GM23338 (cell line): ENCODE results near the gene KIF17. TPM values are rescaled to one million over a fixed set of nuclear protein-coding genes. Genes with fewer than 3 reads are reported as not detected.

ENCODE experiments used
- ATAC-seq: fragments of 200-7000 bp; cut with Tn5 transposase; 3 replicates; pipeline ENCODE4 v1.9.1; 2020
- DNase-seq: peaks from one replicate; pipeline ENCODE4 v3.0.0-alpha.2; 2015; ENCODE audit warnings: low spot score
- H2AFZ ChIP-seq: fragments of 200-600 bp; sonication (generic); 2 replicates; pipeline ENCODE4 v1.8.0; 2016; ENCODE audit warnings: antibody characterized with exemption, mild to moderate bottlenecking, moderate library complexity
- H3F3A ChIP-seq: fragments of 200-600 bp; sonication (generic); replicated peaks from 2 replicates; pipeline ENCODE4 v1.8.0; 2017; ENCODE audit warnings: antibody characterized with exemption, mixed run types, low read depth
- H3K27ac ChIP-seq: fragments of 200-600 bp; sonication (generic); 2 replicates; pipeline ENCODE4 v1.6.1; 2016; ENCODE audit warnings: low read depth
- H3K27me3 ChIP-seq: fragments of 200-600 bp; sonication (generic); 2 replicates; pipeline ENCODE4 v1.8.0; 2016; ENCODE audit warnings: mild to moderate bottlenecking, mixed run types, moderate library complexity; ENCODE audit not compliant: insufficient read depth
- H3K36me3 ChIP-seq: fragments of 200-600 bp; sonication (generic); 2 replicates; pipeline ENCODE4 v1.8.0; 2016; ENCODE audit warnings: mild to moderate bottlenecking; ENCODE audit not compliant: insufficient read depth
- H3K4me1 ChIP-seq: fragments of 200-600 bp; sonication (generic); 2 replicates; pipeline ENCODE4 v1.8.0; 2016; ENCODE audit warnings: mild to moderate bottlenecking, moderate library complexity; ENCODE audit not compliant: insufficient read depth
- H3K4me2 ChIP-seq: fragments of 200-600 bp; sonication (generic); 2 replicates; pipeline ENCODE4 v1.7.1; 2017; ENCODE audit warnings: mixed run types
- H3K4me3 ChIP-seq: fragments of 200-600 bp; sonication (generic); 2 replicates; pipeline ENCODE4 v1.6.1; 2016; ENCODE audit warnings: mixed run types
- H3K79me2 ChIP-seq: fragments of 200-600 bp; sonication (generic); replicated peaks from 2 replicates; pipeline ENCODE4 v1.8.0; 2017; ENCODE audit warnings: mild to moderate bottlenecking; ENCODE audit not compliant: insufficient read depth
- H3K9me2 ChIP-seq: fragments of 200-600 bp; sonication (generic); 2 replicates; pipeline ENCODE4 v1.8.0; 2017; ENCODE audit not compliant: insufficient read depth
- H4K20me1 ChIP-seq: fragments of 200-600 bp; sonication (generic); replicated peaks from 2 replicates; pipeline ENCODE4 v1.8.0; 2017; ENCODE audit warnings: mild to moderate bottlenecking; ENCODE audit not compliant: insufficient read depth
- H3K27ac Mint-ChIP-seq: 2 replicates; pipeline ENCODE4 v1.8.0; 2020; ENCODE audit warnings: inconsistent platforms, mild to moderate bottlenecking, moderate library complexity, mixed read lengths
- H3K27me3 Mint-ChIP-seq: 3 replicates; pipeline ENCODE4 v1.8.0; 2022; ENCODE audit warnings: low read depth, mild to moderate bottlenecking, moderate library complexity, mixed read lengths, inconsistent platforms; ENCODE audit not compliant: insufficient read depth, poor library complexity
- H3K36me3 Mint-ChIP-seq: 3 replicates; pipeline ENCODE4 v1.8.0; 2021; ENCODE audit warnings: low read depth, mild to moderate bottlenecking, inconsistent platforms, moderate library complexity, mixed read lengths
- H3K4me1 Mint-ChIP-seq: 3 replicates; pipeline ENCODE4 v1.8.0; 2020; ENCODE audit warnings: mild to moderate bottlenecking, inconsistent platforms, mixed read lengths
- H3K4me3 Mint-ChIP-seq: 3 replicates; pipeline ENCODE4 v1.8.0; 2021; ENCODE audit warnings: moderate library complexity, mild to moderate bottlenecking, inconsistent platforms, mixed read lengths
- H3K9me3 Mint-ChIP-seq: 3 replicates; pipeline ENCODE4 v1.8.0; 2020; ENCODE audit warnings: moderate library complexity, mild to moderate bottlenecking, inconsistent platforms, mixed read lengths
- CREB1 ChIP-seq: fragments of 250-450 bp; sonication (Bioruptor Pico); IDR thresholded peaks from 2 replicates; pipeline ENCODE4 v1.5.0; 2020; ENCODE audit warnings: low read depth, mild to moderate bottlenecking, moderate library complexity
- EZH2phosphoT487 ChIP-seq: fragments of 200-600 bp; sonication (generic); IDR thresholded peaks from one replicate; pipeline ENCODE4 v1.8.1; 2018; ENCODE audit warnings: antibody characterized with exemption; ENCODE audit not compliant: unreplicated experiment
- JUNB ChIP-seq: IDR thresholded peaks from one replicate; pipeline ENCODE4 v1.6.1; 2016; ENCODE audit warnings: antibody characterized with exemption; ENCODE audit not compliant: unreplicated experiment
- POLR2AphosphoS5 ChIP-seq: IDR thresholded peaks from 2 replicates; pipeline ENCODE4 v1.6.1; 2016; ENCODE audit warnings: antibody characterized with exemption, low read depth
- ZNF114 ChIP-seq: fragments of 250-450 bp; sonication (Bioruptor Pico); IDR thresholded peaks from 2 replicates; pipeline ENCODE4 v1.5.0; 2020; ENCODE audit warnings: mild to moderate bottlenecking, moderate library complexity
- polyA plus RNA-seq: library from polyadenylated mRNA; unstranded; fragments of >200 nt; fragmentation: Nextera tagmentation; extraction: Ambion mirVana; gene quantifications from 2 replicates; pipeline ENCODE4 v1.2.1, GENCODE V29; 2016
- total RNA-seq: library from RNA; depleted of rRNA; stranded (reverse); fragments of >200 nt; shearing (Covaris generic); gene quantifications from 2 replicates; pipeline ENCODE4 v1.2.3, GENCODE V29; 2014
- TF ChIP-seq, protein P1 (sequence below): fragments of 250-450 bp; sonication (Bioruptor Pico); IDR thresholded peaks from 2 replicates; pipeline ENCODE4 v1.5.0; 2020; ENCODE audit warnings: mild to moderate bottlenecking, moderate library complexity
- TF ChIP-seq, protein P2 (sequence below), 2 experiments: fragments of 200-600 bp in 1 of 2; sonication (generic) in 1 of 2; conservative IDR thresholded peaks; 2 replicates each; pipeline versions ENCODE4 v1.5.1 to v1.6.1; 2016 to 2017; ENCODE audit warnings: antibody characterized with exemption in 2 of 2, low read depth in 2 of 2, mild to moderate bottlenecking in 2 of 2, moderate library complexity in 1 of 2

Gene KIF17
- total and polyA plus RNA-seq, 2 experiments from 2014 or later = 5.9 to 18.6 TPM

DNA sequence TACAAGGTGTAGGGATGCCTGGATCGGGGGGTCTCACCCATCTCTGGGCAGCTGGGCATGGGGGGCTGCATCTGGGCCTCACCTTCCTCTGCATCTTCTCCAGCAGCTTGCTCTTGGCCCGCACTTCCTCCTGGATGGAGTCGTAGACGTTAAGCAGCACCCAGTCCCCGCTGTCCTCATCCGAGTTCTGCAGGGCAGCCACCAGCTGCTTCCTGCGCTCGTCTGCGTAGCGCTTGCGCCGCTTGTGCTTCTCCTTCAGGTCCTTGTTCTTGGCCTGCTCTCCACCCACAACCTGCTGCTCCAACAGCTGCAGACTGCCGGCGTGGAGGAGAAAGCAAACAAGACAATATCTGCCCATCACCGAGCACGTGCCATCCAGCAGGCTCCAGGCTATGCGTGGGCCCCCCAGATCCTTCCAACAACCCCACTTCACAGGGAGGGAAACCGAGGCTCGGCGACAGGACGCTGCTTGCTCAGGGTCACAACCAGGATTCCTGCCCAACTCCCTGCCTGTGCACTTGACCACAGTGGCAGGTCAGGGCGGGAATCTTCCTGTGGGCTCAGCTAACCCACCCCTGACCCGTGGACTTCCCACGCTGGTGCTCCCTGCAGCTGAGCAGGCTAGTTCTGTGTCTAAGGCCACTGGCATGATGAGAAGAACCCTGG lies 35.1 kb downstream of the KIF17 start (continued):
- TF ChIP-seq, protein P1, sequence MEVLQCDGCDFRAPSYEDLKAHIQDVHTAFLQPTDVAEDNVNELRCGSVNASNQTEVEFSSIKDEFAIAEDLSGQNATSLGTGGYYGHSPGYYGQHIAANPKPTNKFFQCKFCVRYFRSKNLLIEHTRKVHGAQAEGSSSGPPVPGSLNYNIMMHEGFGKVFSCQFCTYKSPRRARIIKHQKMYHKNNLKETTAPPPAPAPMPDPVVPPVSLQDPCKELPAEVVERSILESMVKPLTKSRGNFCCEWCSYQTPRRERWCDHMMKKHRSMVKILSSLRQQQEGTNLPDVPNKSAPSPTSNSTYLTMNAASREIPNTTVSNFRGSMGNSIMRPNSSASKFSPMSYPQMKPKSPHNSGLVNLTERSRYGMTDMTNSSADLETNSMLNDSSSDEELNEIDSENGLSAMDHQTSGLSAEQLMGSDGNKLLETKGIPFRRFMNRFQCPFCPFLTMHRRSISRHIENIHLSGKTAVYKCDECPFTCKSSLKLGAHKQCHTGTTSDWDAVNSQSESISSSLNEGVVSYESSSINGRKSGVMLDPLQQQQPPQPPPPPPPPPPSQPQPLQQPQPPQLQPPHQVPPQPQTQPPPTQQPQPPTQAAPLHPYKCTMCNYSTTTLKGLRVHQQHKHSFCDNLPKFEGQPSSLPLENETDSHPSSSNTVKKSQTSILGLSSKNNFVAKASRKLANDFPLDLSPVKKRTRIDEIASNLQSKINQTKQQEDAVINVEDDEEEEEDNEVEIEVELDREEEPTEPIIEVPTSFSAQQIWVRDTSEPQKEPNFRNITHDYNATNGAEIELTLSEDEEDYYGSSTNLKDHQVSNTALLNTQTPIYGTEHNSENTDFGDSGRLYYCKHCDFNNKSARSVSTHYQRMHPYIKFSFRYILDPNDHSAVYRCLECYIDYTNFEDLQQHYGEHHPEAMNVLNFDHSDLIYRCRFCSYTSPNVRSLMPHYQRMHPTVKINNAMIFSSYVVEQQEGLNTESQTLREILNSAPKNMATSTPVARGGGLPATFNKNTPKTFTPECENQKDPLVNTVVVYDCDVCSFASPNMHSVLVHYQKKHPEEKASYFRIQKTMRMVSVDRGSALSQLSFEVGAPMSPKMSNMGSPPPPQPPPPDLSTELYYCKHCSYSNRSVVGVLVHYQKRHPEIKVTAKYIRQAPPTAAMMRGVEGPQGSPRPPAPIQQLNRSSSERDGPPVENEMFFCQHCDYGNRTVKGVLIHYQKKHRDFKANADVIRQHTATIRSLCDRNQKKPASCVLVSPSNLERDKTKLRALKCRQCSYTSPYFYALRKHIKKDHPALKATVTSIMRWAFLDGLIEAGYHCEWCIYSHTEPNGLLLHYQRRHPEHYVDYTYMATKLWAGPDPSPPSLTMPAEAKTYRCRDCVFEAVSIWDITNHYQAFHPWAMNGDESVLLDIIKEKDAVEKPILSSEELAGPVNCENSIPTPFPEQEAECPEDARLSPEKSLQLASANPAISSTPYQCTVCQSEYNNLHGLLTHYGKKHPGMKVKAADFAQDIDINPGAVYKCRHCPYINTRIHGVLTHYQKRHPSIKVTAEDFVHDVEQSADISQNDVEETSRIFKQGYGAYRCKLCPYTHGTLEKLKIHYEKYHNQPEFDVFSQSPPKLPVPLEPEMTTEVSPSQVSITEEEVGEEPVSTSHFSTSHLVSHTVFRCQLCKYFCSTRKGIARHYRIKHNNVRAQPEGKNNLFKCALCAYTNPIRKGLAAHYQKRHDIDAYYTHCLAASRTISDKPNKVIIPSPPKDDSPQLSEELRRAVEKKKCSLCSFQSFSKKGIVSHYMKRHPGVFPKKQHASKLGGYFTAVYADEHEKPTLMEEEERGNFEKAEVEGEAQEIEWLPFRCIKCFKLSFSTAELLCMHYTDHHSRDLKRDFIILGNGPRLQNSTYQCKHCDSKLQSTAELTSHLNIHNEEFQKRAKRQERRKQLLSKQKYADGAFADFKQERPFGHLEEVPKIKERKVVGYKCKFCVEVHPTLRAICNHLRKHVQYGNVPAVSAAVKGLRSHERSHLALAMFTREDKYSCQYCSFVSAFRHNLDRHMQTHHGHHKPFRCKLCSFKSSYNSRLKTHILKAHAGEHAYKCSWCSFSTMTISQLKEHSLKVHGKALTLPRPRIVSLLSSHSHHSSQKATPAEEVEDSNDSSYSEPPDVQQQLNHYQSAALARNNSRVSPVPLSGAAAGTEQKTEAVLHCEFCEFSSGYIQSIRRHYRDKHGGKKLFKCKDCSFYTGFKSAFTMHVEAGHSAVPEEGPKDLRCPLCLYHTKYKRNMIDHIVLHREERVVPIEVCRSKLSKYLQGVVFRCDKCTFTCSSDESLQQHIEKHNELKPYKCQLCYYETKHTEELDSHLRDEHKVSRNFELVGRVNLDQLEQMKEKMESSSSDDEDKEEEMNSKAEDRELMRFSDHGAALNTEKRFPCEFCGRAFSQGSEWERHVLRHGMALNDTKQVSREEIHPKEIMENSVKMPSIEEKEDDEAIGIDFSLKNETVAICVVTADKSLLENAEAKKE (CRISPR knock-in tag) = no peak

DNA sequence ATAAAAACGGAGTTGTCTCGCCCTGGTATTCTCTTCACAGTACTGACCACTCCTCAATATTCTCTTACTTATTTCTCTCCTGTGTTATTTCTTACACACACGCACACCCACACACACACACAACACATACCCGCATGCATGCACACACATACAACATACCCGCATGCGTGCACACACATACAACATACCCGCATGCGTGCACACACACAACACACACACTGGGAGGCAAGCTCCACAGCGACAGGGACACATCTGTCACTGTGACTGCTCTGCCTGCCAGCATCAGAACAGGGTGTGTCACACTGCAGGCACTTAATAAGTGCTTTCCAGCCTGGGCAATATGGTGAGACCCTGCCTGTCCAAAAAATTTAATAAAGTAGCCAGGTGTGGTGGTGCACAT lies 35.8 kb downstream of the KIF17 start:
- Mint-ChIP-seq H3K4me3 (no peak overlapping the region), H3K4me1 (peaks cover 4% of the 10 kb centered on the region; the same call in 2 of the 3 replicates), H3K27me3 (peaks cover 4% of the 10 kb centered on the region), H3K9me3 (no peaks in the 10 kb centered on the region), H3K27ac (no peak overlapping the region), H3K36me3 (peaks cover 29% of the 10 kb centered on the region)
- H3K4me2 ChIP-seq = no peak overlapping the region
- ATAC-seq (no peak), DNase-seq (no peak)
- H3F3A ChIP-seq = no peaks in the 10 kb centered on the region
- no peaks in the 10 kb centered on the region for H3K9me2 ChIP-seq
- no peak overlapping the region for H2AFZ ChIP-seq
- H3K79me2 ChIP-seq = no peaks in the 10 kb centered on the region
- no peaks in the 10 kb centered on the region for H3K36me3 ChIP-seq
- H3K27me3 ChIP-seq = no peaks in the 10 kb centered on the region
- no peaks in the 10 kb centered on the region for H3K4me1 ChIP-seq
- no peak overlapping the region for H3K27ac ChIP-seq
- no peak overlapping the region for H3K4me3 ChIP-seq
- H4K20me1 ChIP-seq = no peaks in the 10 kb centered on the region
- TF ChIP-seq, protein P1 (CRISPR knock-in tag) = no peak
- TF ChIP-seq JUNB (no peak), ZNF114 (CRISPR knock-in tag) (no peak), EZH2phosphoT487 (no peak), CREB1 (CRISPR knock-in tag) (no peak), POLR2AphosphoS5 (no peak)
- TF ChIP-seq, protein P2, sequence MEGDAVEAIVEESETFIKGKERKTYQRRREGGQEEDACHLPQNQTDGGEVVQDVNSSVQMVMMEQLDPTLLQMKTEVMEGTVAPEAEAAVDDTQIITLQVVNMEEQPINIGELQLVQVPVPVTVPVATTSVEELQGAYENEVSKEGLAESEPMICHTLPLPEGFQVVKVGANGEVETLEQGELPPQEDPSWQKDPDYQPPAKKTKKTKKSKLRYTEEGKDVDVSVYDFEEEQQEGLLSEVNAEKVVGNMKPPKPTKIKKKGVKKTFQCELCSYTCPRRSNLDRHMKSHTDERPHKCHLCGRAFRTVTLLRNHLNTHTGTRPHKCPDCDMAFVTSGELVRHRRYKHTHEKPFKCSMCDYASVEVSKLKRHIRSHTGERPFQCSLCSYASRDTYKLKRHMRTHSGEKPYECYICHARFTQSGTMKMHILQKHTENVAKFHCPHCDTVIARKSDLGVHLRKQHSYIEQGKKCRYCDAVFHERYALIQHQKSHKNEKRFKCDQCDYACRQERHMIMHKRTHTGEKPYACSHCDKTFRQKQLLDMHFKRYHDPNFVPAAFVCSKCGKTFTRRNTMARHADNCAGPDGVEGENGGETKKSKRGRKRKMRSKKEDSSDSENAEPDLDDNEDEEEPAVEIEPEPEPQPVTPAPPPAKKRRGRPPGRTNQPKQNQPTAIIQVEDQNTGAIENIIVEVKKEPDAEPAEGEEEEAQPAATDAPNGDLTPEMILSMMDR (conservative IDR thresholded peaks at IDR 0.05; ENCODE audit: low read depth in 2 of 2) = no peak
